ENCODE results near the gene CYP4F2. TPM values are rescaled to one million over a fixed set of nuclear protein-coding genes. Genes with fewer than 3 reads are reported as not detected.

The CYP4F2 gene, protein sequence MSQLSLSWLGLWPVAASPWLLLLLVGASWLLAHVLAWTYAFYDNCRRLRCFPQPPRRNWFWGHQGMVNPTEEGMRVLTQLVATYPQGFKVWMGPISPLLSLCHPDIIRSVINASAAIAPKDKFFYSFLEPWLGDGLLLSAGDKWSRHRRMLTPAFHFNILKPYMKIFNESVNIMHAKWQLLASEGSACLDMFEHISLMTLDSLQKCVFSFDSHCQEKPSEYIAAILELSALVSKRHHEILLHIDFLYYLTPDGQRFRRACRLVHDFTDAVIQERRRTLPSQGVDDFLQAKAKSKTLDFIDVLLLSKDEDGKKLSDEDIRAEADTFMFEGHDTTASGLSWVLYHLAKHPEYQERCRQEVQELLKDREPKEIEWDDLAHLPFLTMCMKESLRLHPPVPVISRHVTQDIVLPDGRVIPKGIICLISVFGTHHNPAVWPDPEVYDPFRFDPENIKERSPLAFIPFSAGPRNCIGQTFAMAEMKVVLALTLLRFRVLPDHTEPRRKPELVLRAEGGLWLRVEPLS
- total RNA-seq, result not detected in 2 replicates

DNA sequence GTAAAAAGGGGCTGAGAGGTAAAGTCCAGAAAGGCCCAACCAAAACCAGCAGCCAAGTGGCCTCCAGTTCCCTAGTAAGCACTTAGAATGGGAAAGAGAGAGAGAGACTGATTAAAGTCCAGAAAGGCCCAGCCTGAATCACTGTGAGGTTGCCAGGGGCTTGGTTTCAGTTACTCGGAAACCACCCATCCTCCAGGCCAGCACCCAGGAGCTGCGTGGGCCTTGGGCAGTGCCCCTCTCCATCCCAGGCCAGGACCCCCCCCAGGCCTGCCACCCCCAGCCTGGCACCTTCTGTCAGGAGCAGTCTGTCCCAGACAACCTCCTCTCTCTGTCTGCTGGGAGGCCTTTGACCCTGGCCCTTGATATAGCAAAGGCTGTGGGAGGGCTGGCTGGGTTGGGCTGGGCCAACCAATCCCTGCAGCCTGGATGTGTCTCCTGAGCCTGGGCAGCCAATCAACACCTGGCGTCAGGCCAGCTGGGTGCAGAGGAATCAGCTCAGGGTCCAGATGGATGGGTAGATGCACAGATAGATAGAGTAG lies at the start of gene CYP4F2:
TSS of gene CYP4F2 (minus strand) at position 337 of the 539 bp plus-strand sequence. CDS start 463 bp downstream, outside the sequence.

DNA sequence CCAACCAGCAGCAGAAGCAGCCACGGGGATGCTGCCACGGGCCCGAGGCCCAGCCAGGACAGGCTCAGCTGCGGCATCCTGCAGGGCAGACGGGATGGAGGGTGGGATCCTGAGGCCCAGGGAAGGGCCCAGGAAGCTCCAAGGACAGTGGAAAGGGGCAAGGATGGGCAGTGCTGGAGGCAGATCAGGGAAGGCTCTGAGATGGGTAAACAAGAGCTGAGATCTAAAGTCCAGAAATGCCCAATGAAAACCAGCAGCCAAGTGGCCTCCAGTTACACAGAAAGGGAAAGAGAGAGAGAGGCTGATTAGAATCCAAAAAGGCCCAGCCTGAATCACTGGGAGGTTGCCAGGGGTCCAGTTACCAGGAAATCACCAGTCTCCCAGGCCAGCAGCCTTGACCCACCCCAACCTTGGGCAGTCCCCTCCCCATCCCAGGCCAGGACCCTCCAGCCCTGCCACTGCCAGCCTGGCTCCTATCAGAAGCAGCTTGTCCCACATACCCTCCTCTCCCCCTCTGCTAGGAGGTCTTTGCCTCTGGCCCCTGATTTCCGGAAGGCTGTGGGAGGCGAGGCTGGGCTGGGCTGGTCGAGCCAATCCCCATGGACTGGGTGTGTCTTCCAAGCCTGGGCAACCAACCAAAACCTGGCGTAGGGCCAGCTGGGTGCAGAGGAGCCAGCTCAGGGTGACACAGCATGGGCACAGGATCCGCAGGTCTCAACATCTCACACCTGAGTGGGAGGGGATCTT lies 36.6 kb upstream of the CYP4F2 start, which contains the start of gene CYP4F11:
TSS of gene CYP4F11 (minus strand) at position 198 of the 747 bp plus-strand sequence. CDS start at position 77, 121 bp downstream.

Other genes with a start within 250 kb of the CYP4F2 start
- gene CYP4F12, start 225.0 kb downstream of the CYP4F2 start, total RNA-seq, result not detected in 2 replicates
- not detected in 2 replicates for gene OR10H2, start 170.1 kb downstream of the CYP4F2 start, total RNA-seq
- gene OR10H3, start 160.1 kb downstream of the CYP4F2 start, total RNA-seq, result not detected in 2 replicates
- gene OR10H5, start 110.4 kb downstream of the CYP4F2 start, total RNA-seq, result not detected in 2 replicates
- not detected in 2 replicates for gene OR10H1, start 82.4 kb downstream of the CYP4F2 start, total RNA-seq
- 0.03 and 0.33 TPM in 2 replicates for gene CYP4F11, start 36.5 kb upstream of the CYP4F2 start, total RNA-seq
- not detected in 2 replicates for gene OR10H4, start 50.9 kb upstream of the CYP4F2 start, total RNA-seq
- 1,063 and 1,104 TPM in 2 replicates for gene TPM4, start 178.4 kb upstream of the CYP4F2 start, total RNA-seq
- 67.0 and 88.8 TPM in 2 replicates for gene RAB8A, start 213.8 kb upstream of the CYP4F2 start, total RNA-seq
- gene HSH2D, start 245.6 kb upstream of the CYP4F2 start, total RNA-seq, result not detected in 2 replicates

Measured in smooth muscle cell of the pulmonary artery (primary cell).